HepG2 (cell line): ENCODE data around the gene RNASE7. TPM values are rescaled to one million over a fixed set of nuclear protein-coding genes. Genes with fewer than 3 reads are reported as not detected.

Experiments
- ATM ChIP-seq: fragments of 450-650 bp; IDR thresholded peaks from 2 replicates; pipeline ENCODE4 v1.7.1; 2017; ENCODE audit warnings: mild to moderate bottlenecking, borderline replicate concordance
- GTF3A ChIP-seq: sonication (generic); formaldehyde crosslinking; conservative IDR thresholded peaks from 2 replicates; pipeline ENCODE4 v1.4.0; 2020; ENCODE audit warnings: mild to moderate bottlenecking, missing genetic modification reagents
- HNRNPUL1 ChIP-seq: fragments of 200-400 bp; formaldehyde crosslinking; IDR thresholded peaks from 2 replicates; pipeline ENCODE4 v1.6.1; 2017; ENCODE audit warnings: low read depth, mild to moderate bottlenecking, low read length, moderate library complexity
- MIER3 ChIP-seq: IDR thresholded peaks from 2 replicates; pipeline ENCODE4 v1.6.1; 2016; ENCODE audit warnings: missing compliant biosample characterization, borderline replicate concordance
- POGZ ChIP-seq: sonication (generic); formaldehyde crosslinking; IDR thresholded peaks from 2 replicates; pipeline ENCODE4 v1.4.0; 2020; ENCODE audit warnings: mild to moderate bottlenecking, missing genetic modification reagents
- PPARG ChIP-seq: conservative IDR thresholded peaks from 2 replicates; pipeline ENCODE4 v1.6.1; 2016; ENCODE audit warnings: missing biosample characterization, missing genetic modification reagents
- SAP130 ChIP-seq: IDR thresholded peaks from 2 replicates; pipeline ENCODE4 v1.6.1; 2016; ENCODE audit warnings: low read depth
- SATB2 ChIP-seq: sonication (generic); formaldehyde crosslinking; IDR thresholded peaks from 2 replicates; pipeline ENCODE4 v1.5.0; 2020; ENCODE audit warnings: missing genetic modification reagents
- TFAP4 ChIP-seq: sonication (generic); IDR thresholded peaks from 2 replicates; pipeline ENCODE4 v1.6.1; 2016; ENCODE audit warnings: low read depth, borderline replicate concordance
- TOE1 ChIP-seq: sonication (generic); formaldehyde crosslinking; IDR thresholded peaks from 2 replicates; pipeline ENCODE4 v1.4.0; 2020; ENCODE audit warnings: mild to moderate bottlenecking, missing genetic modification reagents
- ZBTB26 ChIP-seq: IDR thresholded peaks from 2 replicates; pipeline ENCODE4 v1.6.1; 2016; ENCODE audit warnings: missing compliant biosample characterization, missing genetic modification reagents, borderline replicate concordance
- ZBTB39 ChIP-seq: sonication (generic); formaldehyde crosslinking; IDR thresholded peaks from 2 replicates; pipeline ENCODE4 v1.5.0; 2020; ENCODE audit warnings: missing genetic modification reagents
- ZNF101 ChIP-seq: sonication (generic); formaldehyde crosslinking; IDR thresholded peaks from 2 replicates; pipeline ENCODE4 v1.4.0; 2020; ENCODE audit warnings: mild to moderate bottlenecking, low read depth, missing genetic modification reagents, borderline replicate concordance
- ZNF20 ChIP-seq: sonication (generic); formaldehyde crosslinking; IDR thresholded peaks from 2 replicates; pipeline ENCODE4 v1.4.0; 2020; ENCODE audit warnings: mild to moderate bottlenecking, moderate library complexity, missing genetic modification reagents
- ZNF234 ChIP-seq: sonication (generic); formaldehyde crosslinking; conservative IDR thresholded peaks from 2 replicates; pipeline ENCODE4 v1.5.1; 2020; ENCODE audit warnings: mild to moderate bottlenecking, missing genetic modification reagents
- ZSCAN22 ChIP-seq: sonication (generic); formaldehyde crosslinking; IDR thresholded peaks from 2 replicates; pipeline ENCODE4 v1.4.0; 2020; ENCODE audit warnings: mild to moderate bottlenecking, missing genetic modification reagents
- polyA plus RNA-seq, 8 experiments: library from polyadenylated mRNA; depleted of rRNA in 3 of 8; stranded (reverse) in 7 of 8; unstranded in 1 of 8; fragments of >200 nt; fragmentation: Illumina TruSeq in 4 of 8; extraction: Trizol in 4 of 8; gene quantifications; 2 replicates each; pipeline versions ENCODE4 v1.2.1 to v1.2.3, GENCODE V29; 2011 to 2016; ENCODE audit warnings: low read depth in 4 of 8, missing spikeins in 1 of 8, mixed read lengths in 1 of 8; ENCODE audit not compliant: insufficient read depth in 1 of 8
- total RNA-seq, 5 experiments: library from RNA; depleted of rRNA; stranded (reverse); fragments of >200 nt; fragmentation: Illumina TruSeq; extraction: Trizol; gene quantifications; 2 replicates each; pipeline ENCODE4 v1.2.3, GENCODE V29; 2016; ENCODE audit warnings: low read depth in 1 of 5
- TF ChIP-seq, protein P1 (sequence below): sonication (generic); formaldehyde crosslinking; IDR thresholded peaks from 2 replicates; pipeline ENCODE4 v1.9.0; 2021; ENCODE audit warnings: missing genetic modification reagents, mild to moderate bottlenecking, borderline replicate concordance
- TF ChIP-seq, protein P2 (sequence below): sonication (generic); formaldehyde crosslinking; IDR thresholded peaks from 2 replicates; pipeline ENCODE4 v1.4.0; 2020; ENCODE audit warnings: missing genetic modification reagents

Gene RNASE7
- total and polyA plus RNA-seq, 2 of the 13 experiments (the other 11 are each of a cell fraction or from before 2014, with no cell fraction given) = 0.04 TPM; not detected in 1

- TF ChIP-seq, protein P1, sequence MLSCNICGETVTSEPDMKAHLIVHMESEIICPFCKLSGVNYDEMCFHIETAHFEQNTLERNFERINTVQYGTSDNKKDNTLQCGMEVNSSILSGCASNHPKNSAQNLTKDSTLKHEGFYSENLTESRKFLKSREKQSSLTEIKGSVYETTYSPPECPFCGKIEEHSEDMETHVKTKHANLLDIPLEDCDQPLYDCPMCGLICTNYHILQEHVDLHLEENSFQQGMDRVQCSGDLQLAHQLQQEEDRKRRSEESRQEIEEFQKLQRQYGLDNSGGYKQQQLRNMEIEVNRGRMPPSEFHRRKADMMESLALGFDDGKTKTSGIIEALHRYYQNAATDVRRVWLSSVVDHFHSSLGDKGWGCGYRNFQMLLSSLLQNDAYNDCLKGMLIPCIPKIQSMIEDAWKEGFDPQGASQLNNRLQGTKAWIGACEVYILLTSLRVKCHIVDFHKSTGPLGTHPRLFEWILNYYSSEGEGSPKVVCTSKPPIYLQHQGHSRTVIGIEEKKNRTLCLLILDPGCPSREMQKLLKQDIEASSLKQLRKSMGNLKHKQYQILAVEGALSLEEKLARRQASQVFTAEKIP (CRISPR knock-in tag) = no peak
- TF ChIP-seq MIER3 (CRISPR knock-in tag) (no peak), ZNF101 (CRISPR knock-in tag) (no peak), ATM (no peak), GTF3A (CRISPR knock-in tag) (no peak), ZBTB39 (CRISPR knock-in tag) (no peak), SAP130 (peak; percentile 50), ZNF20 (CRISPR knock-in tag) (no peak), TOE1 (CRISPR knock-in tag) (no peak), HNRNPUL1 (no peak), POGZ (no peak; the same call in 1 of the 2 replicates), ZNF234 (CRISPR knock-in tag) (no peak), ZBTB26 (CRISPR knock-in tag) (no peak), PPARG (CRISPR knock-in tag) (no peak), SATB2 (CRISPR knock-in tag) (no peak), TFAP4 (no peak), ZSCAN22 (CRISPR knock-in tag) (no peak)
- TF ChIP-seq, protein P2, sequence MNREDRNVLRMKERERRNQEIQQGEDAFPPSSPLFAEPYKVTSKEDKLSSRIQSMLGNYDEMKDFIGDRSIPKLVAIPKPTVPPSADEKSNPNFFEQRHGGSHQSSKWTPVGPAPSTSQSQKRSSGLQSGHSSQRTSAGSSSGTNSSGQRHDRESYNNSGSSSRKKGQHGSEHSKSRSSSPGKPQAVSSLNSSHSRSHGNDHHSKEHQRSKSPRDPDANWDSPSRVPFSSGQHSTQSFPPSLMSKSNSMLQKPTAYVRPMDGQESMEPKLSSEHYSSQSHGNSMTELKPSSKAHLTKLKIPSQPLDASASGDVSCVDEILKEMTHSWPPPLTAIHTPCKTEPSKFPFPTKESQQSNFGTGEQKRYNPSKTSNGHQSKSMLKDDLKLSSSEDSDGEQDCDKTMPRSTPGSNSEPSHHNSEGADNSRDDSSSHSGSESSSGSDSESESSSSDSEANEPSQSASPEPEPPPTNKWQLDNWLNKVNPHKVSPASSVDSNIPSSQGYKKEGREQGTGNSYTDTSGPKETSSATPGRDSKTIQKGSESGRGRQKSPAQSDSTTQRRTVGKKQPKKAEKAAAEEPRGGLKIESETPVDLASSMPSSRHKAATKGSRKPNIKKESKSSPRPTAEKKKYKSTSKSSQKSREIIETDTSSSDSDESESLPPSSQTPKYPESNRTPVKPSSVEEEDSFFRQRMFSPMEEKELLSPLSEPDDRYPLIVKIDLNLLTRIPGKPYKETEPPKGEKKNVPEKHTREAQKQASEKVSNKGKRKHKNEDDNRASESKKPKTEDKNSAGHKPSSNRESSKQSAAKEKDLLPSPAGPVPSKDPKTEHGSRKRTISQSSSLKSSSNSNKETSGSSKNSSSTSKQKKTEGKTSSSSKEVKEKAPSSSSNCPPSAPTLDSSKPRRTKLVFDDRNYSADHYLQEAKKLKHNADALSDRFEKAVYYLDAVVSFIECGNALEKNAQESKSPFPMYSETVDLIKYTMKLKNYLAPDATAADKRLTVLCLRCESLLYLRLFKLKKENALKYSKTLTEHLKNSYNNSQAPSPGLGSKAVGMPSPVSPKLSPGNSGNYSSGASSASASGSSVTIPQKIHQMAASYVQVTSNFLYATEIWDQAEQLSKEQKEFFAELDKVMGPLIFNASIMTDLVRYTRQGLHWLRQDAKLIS (CRISPR knock-in tag) = no peak
These were observed 26.6 kb downstream of the RNASE7 start (continued) for GRCh38 chr14:21068521-21069387.
